DMS53 (cell line): ENCODE results near the gene GSDMA.
A peak's percentile ranks its signal among the peaks of the same experiment; 100 is the strongest.

Experiments
- DNase-seq: peaks from one replicate; lab custom pipeline; 2025; lab: John Stamatoyannopoulos, UW

The GSDMA gene

DNA sequence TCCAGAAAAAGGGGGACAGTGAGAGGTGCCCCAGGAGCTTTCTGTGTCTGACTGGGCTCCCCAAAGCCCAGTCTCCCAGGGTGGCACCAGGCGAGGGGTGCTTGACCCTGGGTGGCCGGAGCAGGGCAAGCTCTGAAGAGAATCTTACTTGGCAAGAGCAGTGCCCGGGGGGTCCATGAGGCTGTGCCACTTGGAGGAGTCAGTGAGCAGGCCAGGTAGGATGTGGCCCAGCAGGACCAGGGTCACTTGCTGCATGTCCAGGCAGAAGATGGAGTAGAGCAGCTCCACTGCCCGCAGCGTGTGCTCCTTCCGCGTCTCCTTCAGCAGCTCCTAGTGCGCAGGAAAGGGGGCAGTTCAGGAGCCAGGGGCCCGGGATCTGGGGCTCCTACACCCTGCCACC is 59.7 kb downstream of the GSDMA start:
- no peak for DNase-seq

DNA sequence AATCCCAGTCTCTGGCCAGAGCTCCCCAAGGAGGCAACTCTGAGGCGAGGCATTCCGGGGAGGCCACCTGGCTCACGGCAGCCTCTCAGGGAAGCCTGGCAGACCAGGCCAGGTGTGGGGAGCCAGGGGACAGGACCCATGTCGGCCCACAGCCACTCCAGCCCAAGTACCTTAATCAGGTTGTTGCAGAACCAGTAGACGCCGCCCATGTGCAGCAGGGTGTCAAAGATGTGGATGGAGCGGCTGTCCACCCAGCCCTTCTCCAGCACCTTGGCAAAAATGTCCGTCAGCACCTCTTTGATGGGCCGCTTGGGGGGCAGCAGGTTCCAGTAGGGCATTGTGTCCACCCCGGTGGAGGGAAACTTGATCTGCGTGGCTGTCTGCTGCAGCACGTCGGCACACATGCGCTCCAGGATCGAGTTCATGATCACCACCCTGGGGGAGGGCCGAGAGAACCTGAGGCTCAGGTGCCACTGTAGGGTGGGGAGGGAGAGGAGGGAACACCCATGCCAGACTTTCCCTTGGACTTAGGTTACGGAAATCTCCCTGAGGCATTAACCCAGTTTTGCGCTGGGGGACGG is 60.2 kb downstream of the GSDMA start:
- DNase-seq: peak; percentile 19

- peak; percentile 39 for DNase-seq
Measured at GRCh38 chr17:40023590-40024292, 60.9 kb downstream of the GSDMA start.

GRCh38 chr17:40024901-40025300 is 62.1 kb downstream of the GSDMA start:
- DNase-seq: no peak

DNA sequence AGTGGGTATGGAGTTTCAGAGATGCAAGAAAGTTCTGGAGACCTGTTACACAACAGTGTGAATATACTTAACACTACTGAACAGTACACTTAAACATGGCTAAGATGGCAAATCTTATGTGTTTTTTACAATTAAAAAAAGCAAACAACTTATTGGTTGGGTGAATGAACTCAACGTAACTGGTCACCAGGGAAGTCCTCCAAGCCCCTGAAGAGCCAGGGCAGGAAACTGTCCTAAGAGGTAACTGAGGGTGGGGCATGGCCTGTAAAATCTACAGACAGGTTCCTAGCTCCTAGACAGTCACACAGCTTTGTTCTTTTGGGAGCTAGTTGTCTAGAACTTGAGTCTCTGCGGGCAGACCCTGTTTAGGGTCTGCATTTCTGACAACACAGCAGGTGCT is 62.8 kb downstream of the GSDMA start:
- no peak for DNase-seq

- peak; percentile 47 for DNase-seq
Measured at GRCh38 chr17:40025991-40026815, 63.4 kb downstream of the GSDMA start.

GRCh38 chr17:40026816-40027613 is 64.2 kb downstream of the GSDMA start:
- DNase-seq: peak; percentile 84
